A549 (cell line): ENCODE measurements around the gene ECSCR. TPM values are rescaled to one million over a fixed set of nuclear protein-coding genes. Genes with fewer than 3 reads are reported as not detected.

Source experiments
- ATAC-seq, 2 experiments: fragments of 200-7000 bp in 1 of 2; fragments of >200 bp in 1 of 2; cut with Nextera tagmentation in 1 of 2; cut with Tn5 transposase in 1 of 2; 3 replicates each; pipeline versions ENCODE4 v1.8.0 to v1.9.1; 2018 to 2020; ENCODE audit warnings: mild to moderate bottlenecking in 1 of 2, moderate library complexity in 1 of 2
- CTCF ChIA-PET: fragments of 300-600 bp; sonication (Branson Sonifier 250); formaldehyde crosslinking; extraction: SDS; loops from one replicate; lab custom pipeline; 2021; ENCODE audit warnings: antibody characterized with exemption, inconsistent platforms; lab: Yijun Ruan, JAX
- POLR2A ChIA-PET: fragments of 350-600 bp; formaldehyde crosslinking; extraction: SDS; loops from one replicate; lab custom pipeline; 2021; ENCODE audit warnings: antibody characterized with exemption, inconsistent platforms; lab: Yijun Ruan, JAX
- DNase-seq, 2 experiments: peaks; one replicate each; pipeline versions ENCODE4 v3.0.0 to v3.0.0-alpha.2; 2011 to 2016; ENCODE audit warnings: low read depth in 1 of 2, low spot score in 1 of 2
- FAIRE-seq: peaks from 2 replicates; lab custom pipeline; 2011; peaks lifted over from hg19 to GRCh38; lab: Jason Lieb, UNC
- H3K27ac ChIP-seq, 2 experiments: fragments of >200 bp; sonication (Bioruptor Twin); formaldehyde crosslinking; 3 replicates each; pipeline ENCODE4 v1.5.1; 2016 to 2017
- H3K4me1 ChIP-seq: fragments of >200 bp; sonication (Bioruptor Twin); formaldehyde crosslinking; 3 replicates; pipeline ENCODE4 v1.6.1; 2016
- H3K4me2 ChIP-seq: fragments of >200 bp; sonication (Bioruptor Twin); formaldehyde crosslinking; 3 replicates; pipeline ENCODE4 v1.6.1; 2016
- H3K4me3 ChIP-seq: fragments of >200 bp; sonication (Bioruptor Twin); formaldehyde crosslinking; 3 replicates; pipeline ENCODE4 v1.5.1; 2016
- H3K9me3 ChIP-seq: fragments of >200 bp; sonication (Bioruptor Twin); formaldehyde crosslinking; 3 replicates; pipeline ENCODE4 v1.6.1; 2016
- BHLHE40 ChIP-seq: IDR thresholded peaks from 2 replicates; pipeline ENCODE4 v1.6.1; 2012; ENCODE audit warnings: low read depth, low read length, inconsistent platforms
- CBX2 ChIP-seq: fragments of 200-600 bp; sonication (generic); IDR thresholded peaks from 2 replicates; pipeline ENCODE4 v1.6.1; 2016; ENCODE audit warnings: low read depth, mild to moderate bottlenecking, borderline replicate concordance
- CEBPB ChIP-seq, 2 experiments: fragments of >200 bp in 1 of 2; sonication (Bioruptor Twin) in 1 of 2; formaldehyde crosslinking in 1 of 2; IDR thresholded peaks; 2 replicates each; pipeline ENCODE4 v1.6.1; 2012 to 2016
- ESRRA ChIP-seq: fragments of 150-350 bp; IDR thresholded peaks from 2 replicates; pipeline ENCODE4 v1.6.1; 2014; ENCODE audit warnings: mild to moderate bottlenecking, low read length, borderline replicate concordance
- FOSB ChIP-seq: fragments of 250-450 bp; sonication (Bioruptor Pico); IDR thresholded peaks from 2 replicates; pipeline ENCODE4 v1.5.0; 2020; ENCODE audit warnings: mild to moderate bottlenecking, moderate library complexity
- FOXS1 ChIP-seq: fragments of 250-450 bp; sonication (Bioruptor Pico); IDR thresholded peaks from 2 replicates; pipeline ENCODE4 v1.5.0; 2020; ENCODE audit warnings: mild to moderate bottlenecking, moderate library complexity
- GATA3 ChIP-seq: IDR thresholded peaks from 2 replicates; pipeline ENCODE4 v1.6.1; 2012; ENCODE audit warnings: borderline replicate concordance
- HEYL ChIP-seq: fragments of 250-450 bp; sonication (Bioruptor Pico); IDR thresholded peaks from 2 replicates; pipeline ENCODE4 v1.8.0; 2021; ENCODE audit warnings: mild to moderate bottlenecking, moderate library complexity
- HOXB13 ChIP-seq: fragments of 250-450 bp; sonication (Bioruptor Pico); IDR thresholded peaks from 2 replicates; pipeline ENCODE4 v1.5.0; 2020; ENCODE audit warnings: low read depth, mild to moderate bottlenecking, moderate library complexity
- JUN ChIP-seq, 2 experiments: fragments of >200 bp; sonication (Bioruptor Twin); formaldehyde crosslinking; IDR thresholded peaks; 2 replicates in 1 of 2; 3 replicates in 1 of 2; pipeline ENCODE4 v1.6.1; 2016 to 2017
- JUNB ChIP-seq: fragments of >200 bp; sonication (Bioruptor Twin); formaldehyde crosslinking; IDR thresholded peaks from 2 replicates; pipeline ENCODE4 v1.6.1; 2016
- MAZ ChIP-seq: fragments of 150-350 bp; IDR thresholded peaks from 2 replicates; pipeline ENCODE4 v1.6.1; 2014; ENCODE audit warnings: antibody characterized with exemption, low read depth, low read length, borderline replicate concordance
- MYC ChIP-seq: IDR thresholded peaks from 2 replicates; pipeline ENCODE4 v1.6.1; 2012; ENCODE audit warnings: mild to moderate bottlenecking, inconsistent platforms, low read length, improper control_type of control experiment, borderline replicate concordance
- NFE2L2 ChIP-seq: fragments of 150-350 bp; conservative IDR thresholded peaks from 2 replicates; pipeline ENCODE4 v1.6.1; 2014; ENCODE audit warnings: low read length
- POLR2A ChIP-seq: IDR thresholded peaks from 2 replicates; pipeline ENCODE4 v1.6.1; 2012; ENCODE audit warnings: mild to moderate bottlenecking, low read length
- POLR2AphosphoS2 ChIP-seq: conservative IDR thresholded peaks from 2 replicates; pipeline ENCODE4 v1.6.1; 2012; ENCODE audit warnings: low read length, improper control_type of control experiment, inconsistent platforms
- RAD21 ChIP-seq, 2 experiments: fragments of >200 bp in 1 of 2; sonication (Bioruptor Twin) in 1 of 2; formaldehyde crosslinking in 1 of 2; IDR thresholded peaks in 1 of 2; conservative IDR thresholded peaks in 1 of 2; 2 replicates in 1 of 2; 3 replicates in 1 of 2; pipeline ENCODE4 v1.6.1; 2012 to 2018; ENCODE audit warnings: inconsistent platforms in 1 of 2
- RFX5 ChIP-seq: fragments of 450-650 bp; IDR thresholded peaks from 2 replicates; pipeline ENCODE4 v1.7.1; 2014; ENCODE audit warnings: antibody characterized with exemption, mild to moderate bottlenecking, moderate library complexity
- TFCP2L1 ChIP-seq: fragments of 250-450 bp; sonication (Bioruptor Pico); IDR thresholded peaks from 2 replicates; pipeline ENCODE4 v1.5.0; 2021; ENCODE audit warnings: mild to moderate bottlenecking
- TP53 ChIP-seq: fragments of 250-450 bp; sonication (Bioruptor Pico); IDR thresholded peaks from 2 replicates; pipeline ENCODE4 v1.5.0; 2021; ENCODE audit warnings: mild to moderate bottlenecking, moderate library complexity
- ZFP36 ChIP-seq: fragments of 450-650 bp; IDR thresholded peaks from 2 replicates; pipeline ENCODE4 v1.6.1; 2014; ENCODE audit warnings: borderline replicate concordance; ENCODE audit not compliant: partially characterized antibody
- ZSCAN20 ChIP-seq: fragments of 250-450 bp; sonication (Bioruptor Pico); IDR thresholded peaks from 2 replicates; pipeline ENCODE4 v1.8.0; 2022; ENCODE audit warnings: mild to moderate bottlenecking, moderate library complexity
- WGBS: methylation state at CpG from one replicate; pipeline ENCODE4 v1.1.6; 2017; ENCODE audit errors: missing lambda C conversion rate; 5-methylcytosine and 5-hydroxymethylcytosine counted together
- polyA plus RNA-seq, 4 experiments: library from polyadenylated mRNA; depleted of rRNA in 3 of 4; stranded (reverse); fragments of >200 nt; fragmentation: RNase III in 1 of 4; extraction: RNeasy Plus Mini Kit Qiagen cat#74134 plus additional on column Dnase treatment in 1 of 4; gene quantifications; 2 replicates in 3 of 4; 3 replicates in 1 of 4; pipeline ENCODE4 v1.2.3, GENCODE V29; 2011 to 2017
- TF ChIP-seq, protein P1 (sequence below): fragments of 450-650 bp; IDR thresholded peaks from 2 replicates; pipeline ENCODE4 v1.6.1; 2014; ENCODE audit warnings: antibody characterized with exemption
- TF ChIP-seq, protein P2 (sequence below): IDR thresholded peaks from 2 replicates; pipeline ENCODE4 v1.6.1; 2012
- TF ChIP-seq, protein P3 (sequence below): fragments of 200-600 bp; sonication (generic); IDR thresholded peaks from 2 replicates; pipeline ENCODE4 v1.6.1; 2016; ENCODE audit warnings: antibody characterized with exemption, mild to moderate bottlenecking, moderate library complexity

Gene ECSCR
- polyA plus RNA-seq, 2 of the 4 experiments (the other 2 are of a cell fraction), result not detected

DNA sequence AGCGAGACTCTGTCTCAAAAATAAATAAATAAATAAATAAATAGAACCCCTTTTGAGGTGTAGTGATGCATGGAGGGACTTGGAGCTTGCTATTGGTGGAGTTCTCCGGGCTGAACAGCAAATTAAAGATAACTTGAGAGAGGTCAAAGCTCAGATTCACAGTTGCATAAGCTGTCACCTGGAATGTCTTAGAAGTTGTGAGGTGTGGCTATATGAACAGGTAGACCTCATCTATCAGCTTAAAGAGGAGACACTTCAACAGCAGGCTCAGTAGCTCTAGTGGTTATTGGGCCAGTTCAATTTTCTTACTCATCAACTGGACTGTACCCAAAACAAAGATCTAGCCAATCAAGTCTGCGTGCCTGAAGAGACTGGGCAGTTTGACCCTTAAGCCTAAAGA lies 31.7 kb upstream of the ECSCR start:
- H3K27ac ChIP-seq, result no peak overlapping the region
- FAIRE-seq, result no peak
- POLR2A ChIA-PET, result no interaction called here

DNA sequence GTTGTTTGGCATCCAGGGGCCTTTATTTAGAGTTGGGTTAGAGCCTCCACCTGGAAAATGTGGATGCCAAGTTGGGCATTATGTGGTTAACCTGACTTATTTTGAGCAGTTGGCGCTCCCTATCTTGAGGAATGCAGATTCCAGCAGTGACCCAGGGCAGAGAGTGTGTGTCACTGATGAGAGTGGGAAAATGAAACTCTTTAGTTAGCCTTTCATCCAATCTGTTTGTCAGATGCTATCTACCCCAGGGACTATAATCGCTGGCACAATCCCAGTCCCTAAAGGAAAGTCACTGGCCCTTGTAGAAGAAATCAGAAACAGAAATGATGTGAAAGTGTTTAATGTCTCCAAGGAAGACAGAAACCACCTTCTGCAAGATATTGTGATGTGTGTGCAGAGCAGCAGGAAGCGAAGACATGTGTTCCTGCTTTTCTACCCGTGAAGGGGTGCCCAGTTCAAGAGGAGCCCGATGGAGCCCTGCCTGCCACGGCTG lies 30.2 kb upstream of the ECSCR start:
- no peak overlapping the region for H3K4me3 ChIP-seq
- POLR2A ChIA-PET, result no interaction called here
- H3K9me3 ChIP-seq, result no peaks in the 10 kb centered on the region
- H3K4me2 ChIP-seq, result peak overlapping the region; percentile 33; the same call in 2 of the 3 replicates
- peaks cover 16% of the 10 kb centered on the region for H3K4me1 ChIP-seq
- FAIRE-seq, result no peak
- 50% methylated on average over 6 of the region's 6 CpGs for WGBS
- no peak for TF ChIP-seq TP53 (CRISPR knock-in tag)
- TF ChIP-seq ZSCAN20 (CRISPR knock-in tag), result no peak
- TF ChIP-seq RAD21 (conservative IDR thresholded peaks at IDR 0.05 in 1 of 2, IDR thresholded peaks at IDR 0.05 in 1 of 2), result no peak
- TF ChIP-seq FOSB (CRISPR knock-in tag), result no peak
- TF ChIP-seq, protein P1, sequence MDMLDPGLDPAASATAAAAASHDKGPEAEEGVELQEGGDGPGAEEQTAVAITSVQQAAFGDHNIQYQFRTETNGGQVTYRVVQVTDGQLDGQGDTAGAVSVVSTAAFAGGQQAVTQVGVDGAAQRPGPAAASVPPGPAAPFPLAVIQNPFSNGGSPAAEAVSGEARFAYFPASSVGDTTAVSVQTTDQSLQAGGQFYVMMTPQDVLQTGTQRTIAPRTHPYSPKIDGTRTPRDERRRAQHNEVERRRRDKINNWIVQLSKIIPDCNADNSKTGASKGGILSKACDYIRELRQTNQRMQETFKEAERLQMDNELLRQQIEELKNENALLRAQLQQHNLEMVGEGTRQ, result no peak
- TF ChIP-seq HOXB13 (CRISPR knock-in tag), result no peak
- no peak for TF ChIP-seq FOXS1 (CRISPR knock-in tag)
- no peak for TF ChIP-seq HEYL (CRISPR knock-in tag)
- TF ChIP-seq ZFP36, result no peak
- TF ChIP-seq RFX5, result no peak
- TF ChIP-seq, protein P2, sequence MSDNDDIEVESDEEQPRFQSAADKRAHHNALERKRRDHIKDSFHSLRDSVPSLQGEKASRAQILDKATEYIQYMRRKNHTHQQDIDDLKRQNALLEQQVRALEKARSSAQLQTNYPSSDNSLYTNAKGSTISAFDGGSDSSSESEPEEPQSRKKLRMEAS, result no peak
- no peak for TF ChIP-seq JUNB
- TF ChIP-seq, all 56 proteins: peak for 0
- peak in 1 of 2 experiments; percentile 29 for DNase-seq
- no peak overlapping the region for H3K27ac ChIP-seq
- CTCF ChIA-PET, result interaction anchor here (0.8 to 5.7 kb wide), 3 partner anchors 11 to 71 kb away, joined by 3 to 19 read pairs (median 4); partner anchors contain the start of gene STING1
- peak in 1 of 2 experiments; percentile 62; a peak in 3 of 6 replicates for ATAC-seq

More for the DNA sequence above, 31.7 kb upstream of the ECSCR start:
- Histone ChIP-seq H3K9me3 (no peaks in the 10 kb centered on the region), H3K4me1 (peaks cover 16% of the 10 kb centered on the region), H3K4me3 (no peak overlapping the region)
- DNase-seq, result no peak
- 82% methylated on average over 3 of the region's 3 CpGs for WGBS
- CTCF ChIA-PET, result interaction anchor here (1.1 to 5.7 kb wide), 3 partner anchors 19 to 72 kb away, joined by 4 to 26 read pairs (median 19); no protein-coding TSS in a partner anchor
- TF ChIP-seq TFCP2L1 (CRISPR knock-in tag) (no peak), NFE2L2 (no peak), ESRRA (no peak), CEBPB (IDR thresholded peaks at IDR 0.05) (no peak), RAD21 (conservative IDR thresholded peaks at IDR 0.05 in 1 of 2, IDR thresholded peaks at IDR 0.05 in 1 of 2) (no peak), GATA3 (no peak), MAZ (no peak), POLR2A (no peak), MYC (no peak), POLR2AphosphoS2 (no peak), BHLHE40 (no peak), JUN (IDR thresholded peaks at IDR 0.05) (no peak), CBX2 (no peak), HEYL (CRISPR knock-in tag) (no peak)
- TF ChIP-seq, protein P3, sequence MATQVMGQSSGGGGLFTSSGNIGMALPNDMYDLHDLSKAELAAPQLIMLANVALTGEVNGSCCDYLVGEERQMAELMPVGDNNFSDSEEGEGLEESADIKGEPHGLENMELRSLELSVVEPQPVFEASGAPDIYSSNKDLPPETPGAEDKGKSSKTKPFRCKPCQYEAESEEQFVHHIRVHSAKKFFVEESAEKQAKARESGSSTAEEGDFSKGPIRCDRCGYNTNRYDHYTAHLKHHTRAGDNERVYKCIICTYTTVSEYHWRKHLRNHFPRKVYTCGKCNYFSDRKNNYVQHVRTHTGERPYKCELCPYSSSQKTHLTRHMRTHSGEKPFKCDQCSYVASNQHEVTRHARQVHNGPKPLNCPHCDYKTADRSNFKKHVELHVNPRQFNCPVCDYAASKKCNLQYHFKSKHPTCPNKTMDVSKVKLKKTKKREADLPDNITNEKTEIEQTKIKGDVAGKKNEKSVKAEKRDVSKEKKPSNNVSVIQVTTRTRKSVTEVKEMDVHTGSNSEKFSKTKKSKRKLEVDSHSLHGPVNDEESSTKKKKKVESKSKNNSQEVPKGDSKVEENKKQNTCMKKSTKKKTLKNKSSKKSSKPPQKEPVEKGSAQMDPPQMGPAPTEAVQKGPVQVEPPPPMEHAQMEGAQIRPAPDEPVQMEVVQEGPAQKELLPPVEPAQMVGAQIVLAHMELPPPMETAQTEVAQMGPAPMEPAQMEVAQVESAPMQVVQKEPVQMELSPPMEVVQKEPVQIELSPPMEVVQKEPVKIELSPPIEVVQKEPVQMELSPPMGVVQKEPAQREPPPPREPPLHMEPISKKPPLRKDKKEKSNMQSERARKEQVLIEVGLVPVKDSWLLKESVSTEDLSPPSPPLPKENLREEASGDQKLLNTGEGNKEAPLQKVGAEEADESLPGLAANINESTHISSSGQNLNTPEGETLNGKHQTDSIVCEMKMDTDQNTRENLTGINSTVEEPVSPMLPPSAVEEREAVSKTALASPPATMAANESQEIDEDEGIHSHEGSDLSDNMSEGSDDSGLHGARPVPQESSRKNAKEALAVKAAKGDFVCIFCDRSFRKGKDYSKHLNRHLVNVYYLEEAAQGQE, result no peak
- TF ChIP-seq, protein P1, result no peak
- TF ChIP-seq, all 56 proteins: peak for 0
- H3K4me2 ChIP-seq, result no peak overlapping the region
- no peak for ATAC-seq
